Left renal pelvis (tissue), 4 donors: ENCODE data around the gene POU4F1. TPM values are rescaled to one million over a fixed set of nuclear protein-coding genes. Genes with fewer than 3 reads are reported as not detected.
"Not testable (repeated sequence)": the region's sequence is repeated elsewhere in the genome, so short reads cannot be mapped to it uniquely, and the experiment has no call there.

Experiments
- DNase-seq, 4 donors: peaks; one replicate each; pipeline ENCODE4 v3.0.0-alpha.2; 2013; ENCODE audit warnings: low read depth in 4 of 4, low spot score in 3 of 4
- polyA plus RNA-seq, 4 donors: library from polyadenylated mRNA; unstranded; fragments of 120-200 nt; gene quantifications; one replicate each; pipeline ENCODE4 v1.2.1, GENCODE V29; 2013; ENCODE audit not compliant: insufficient read length in 4 of 4

Gene POU4F1, protein sequence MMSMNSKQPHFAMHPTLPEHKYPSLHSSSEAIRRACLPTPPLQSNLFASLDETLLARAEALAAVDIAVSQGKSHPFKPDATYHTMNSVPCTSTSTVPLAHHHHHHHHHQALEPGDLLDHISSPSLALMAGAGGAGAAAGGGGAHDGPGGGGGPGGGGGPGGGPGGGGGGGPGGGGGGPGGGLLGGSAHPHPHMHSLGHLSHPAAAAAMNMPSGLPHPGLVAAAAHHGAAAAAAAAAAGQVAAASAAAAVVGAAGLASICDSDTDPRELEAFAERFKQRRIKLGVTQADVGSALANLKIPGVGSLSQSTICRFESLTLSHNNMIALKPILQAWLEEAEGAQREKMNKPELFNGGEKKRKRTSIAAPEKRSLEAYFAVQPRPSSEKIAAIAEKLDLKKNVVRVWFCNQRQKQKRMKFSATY
- polyA plus RNA-seq, result under 1 TPM in 3 of 4 donors, not detected in 1; 0.03 to 0.06 (median 0.03) TPM

DNA sequence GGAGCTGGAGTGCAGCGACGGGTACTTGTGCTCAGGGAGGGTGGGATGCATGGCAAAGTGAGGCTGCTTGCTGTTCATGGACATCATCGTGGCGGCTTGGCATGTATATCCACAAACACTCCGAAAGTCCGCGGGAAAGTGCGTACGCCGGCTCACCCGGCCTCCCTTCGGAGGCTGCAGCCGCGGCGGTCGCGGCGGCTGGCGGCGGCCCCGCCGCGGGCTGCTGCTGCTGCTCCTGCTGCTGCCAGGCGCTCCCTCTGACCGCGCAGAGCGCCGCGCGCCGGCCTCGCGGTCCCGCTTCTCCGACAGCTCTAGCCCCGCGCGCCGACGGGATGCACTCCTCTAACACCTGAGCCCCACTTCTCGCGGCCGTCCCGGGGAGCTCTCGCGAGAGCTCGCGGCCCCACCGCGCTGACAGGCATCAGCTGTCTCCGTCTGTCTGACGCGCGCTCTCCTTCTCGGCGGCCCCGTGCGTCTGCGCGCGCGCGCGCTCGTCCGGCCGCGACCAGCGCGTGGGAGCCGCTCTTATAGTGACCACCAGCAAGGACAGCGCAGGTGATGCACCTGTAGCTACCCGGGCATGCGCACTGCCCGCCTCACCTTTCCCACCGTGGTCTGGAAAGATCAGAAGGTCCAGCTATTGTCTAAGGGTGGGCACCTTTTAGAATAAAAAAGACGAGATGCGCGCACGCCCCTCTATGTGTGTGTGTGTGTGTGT, at the start of gene POU4F1:
TSS of gene POU4F1 (minus strand) at position 313 of the 718 bp plus-strand sequence. CDS start at position 87, 226 bp downstream.
- DNase-seq, result no peak

DNA sequence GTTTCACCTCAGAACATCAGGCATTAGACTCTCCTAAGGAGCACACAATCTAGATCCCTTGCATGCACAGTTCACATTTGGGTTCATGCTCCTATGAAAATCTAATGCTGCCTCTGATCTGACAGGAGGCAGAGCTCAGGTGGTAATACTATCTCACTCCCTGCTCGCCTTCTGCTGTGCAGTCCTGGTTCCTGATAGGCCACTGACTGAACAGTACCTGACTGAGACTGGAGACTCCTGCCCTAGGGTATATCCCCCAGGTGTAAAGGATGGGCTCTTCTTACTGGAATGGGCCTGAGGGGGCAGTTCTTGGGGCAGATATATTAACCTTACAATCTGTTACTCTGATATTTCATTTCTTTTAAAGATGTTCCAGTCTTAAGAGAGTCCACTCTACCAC, 49.3 kb upstream of the POU4F1 start:
- no peak for DNase-seq

- DNase-seq, result no peak
Measured at GRCh38 chr13:78650717-78651083, 47.3 kb upstream of the POU4F1 start.

GRCh38 chr13:78649997-78650716, 46.8 kb upstream of the POU4F1 start:
- DNase-seq, result no peak

- DNase-seq, result not testable (repeated sequence)
Measured at GRCh38 chr13:78647109-78647678, 43.8 kb upstream of the POU4F1 start.

DNA sequence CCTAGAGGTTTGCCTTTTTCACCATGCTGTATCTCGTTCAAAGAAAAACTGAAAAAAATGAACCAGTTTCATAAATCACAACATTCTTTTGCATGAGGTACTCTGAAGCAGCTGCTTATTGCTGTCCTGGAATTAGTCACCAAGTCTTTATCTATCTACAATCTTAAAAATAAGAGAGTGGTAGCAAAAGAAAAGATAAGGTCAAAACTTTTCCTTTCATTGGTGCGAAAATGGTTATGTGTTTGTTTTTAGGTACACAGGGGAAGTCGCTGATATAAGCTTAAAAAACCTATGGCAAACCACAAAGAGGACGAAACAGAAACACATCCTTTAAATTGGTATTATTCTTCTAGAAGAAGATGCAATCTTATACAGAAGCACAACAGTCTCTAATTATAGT, 34.9 kb upstream of the POU4F1 start:
- no peak for DNase-seq

GRCh38 chr13:78636495-78636894, 33.1 kb upstream of the POU4F1 start:
- no peak for DNase-seq

DNA sequence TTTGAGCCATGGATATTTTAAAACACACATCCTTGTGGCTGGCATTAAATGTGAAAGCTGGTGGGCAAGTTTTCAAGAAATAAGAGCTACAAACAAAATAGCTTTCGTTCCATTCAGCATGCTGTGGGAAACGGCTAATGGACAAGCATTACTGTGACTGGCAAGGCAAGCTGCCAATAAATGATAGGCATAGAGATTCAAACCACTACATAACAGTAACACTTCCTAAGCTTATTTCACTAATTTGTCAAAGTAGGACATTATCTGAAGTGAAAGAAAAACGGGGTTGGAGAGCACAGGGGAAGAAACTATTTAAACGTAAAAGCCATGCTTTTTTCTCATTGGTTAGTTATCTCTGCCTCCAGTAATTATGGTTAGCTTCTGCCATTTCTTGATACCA, 29.6 kb upstream of the POU4F1 start:
- no peak for DNase-seq

- DNase-seq, result no peak
Measured at GRCh38 chr13:78631077-78631476, 27.7 kb upstream of the POU4F1 start.

DNA sequence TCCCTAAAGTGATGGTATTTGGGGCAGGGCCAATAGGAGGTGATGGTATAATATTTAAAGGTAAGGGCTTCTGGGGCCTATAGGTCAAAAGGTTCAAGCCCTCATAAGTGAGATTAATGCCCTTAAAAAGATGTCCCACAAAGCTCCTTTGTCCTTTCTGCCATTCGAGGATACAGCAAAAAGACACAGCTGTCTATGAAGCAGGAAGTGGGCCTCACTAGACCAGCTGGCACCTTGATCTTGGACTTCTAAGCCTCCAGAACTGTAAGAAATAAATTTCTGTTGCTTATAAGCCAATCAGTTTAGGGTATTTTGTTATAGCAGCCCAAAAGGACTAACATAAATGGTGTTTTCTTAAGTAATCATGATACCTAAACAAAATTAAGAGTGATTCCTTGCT, 27.2 kb upstream of the POU4F1 start:
- DNase-seq, result no peak

- DNase-seq, result no peak
Measured at GRCh38 chr13:78625384-78625783, 22.0 kb upstream of the POU4F1 start.

- no peak for DNase-seq
Measured at GRCh38 chr13:78623132-78623531, 19.8 kb upstream of the POU4F1 start.

DNA sequence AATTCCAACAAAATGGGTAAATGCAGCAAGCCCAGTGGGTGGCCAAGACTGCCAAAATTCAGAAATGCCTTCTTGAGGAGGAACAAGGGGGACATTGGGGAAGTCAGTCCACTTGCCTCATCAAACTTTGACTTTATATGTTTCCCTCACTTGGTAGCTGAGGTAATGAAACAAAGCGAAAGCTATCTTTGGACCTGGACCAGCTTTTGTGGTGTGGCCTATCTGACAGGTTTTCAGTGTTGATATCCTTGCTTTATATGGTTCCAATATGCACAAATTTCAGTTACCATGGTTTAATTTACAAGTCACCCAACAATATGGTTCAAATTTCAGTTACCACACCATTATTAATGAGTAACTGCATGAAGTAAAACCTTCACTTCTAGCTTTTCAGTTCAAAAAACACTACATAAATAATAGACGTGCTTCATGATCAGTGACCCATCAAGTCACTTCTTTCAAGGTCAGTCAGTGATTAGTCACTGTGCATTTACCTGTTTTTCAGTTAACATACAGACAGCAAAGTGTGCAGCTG, 17.7 kb upstream of the POU4F1 start:
- DNase-seq, result no peak

DNA sequence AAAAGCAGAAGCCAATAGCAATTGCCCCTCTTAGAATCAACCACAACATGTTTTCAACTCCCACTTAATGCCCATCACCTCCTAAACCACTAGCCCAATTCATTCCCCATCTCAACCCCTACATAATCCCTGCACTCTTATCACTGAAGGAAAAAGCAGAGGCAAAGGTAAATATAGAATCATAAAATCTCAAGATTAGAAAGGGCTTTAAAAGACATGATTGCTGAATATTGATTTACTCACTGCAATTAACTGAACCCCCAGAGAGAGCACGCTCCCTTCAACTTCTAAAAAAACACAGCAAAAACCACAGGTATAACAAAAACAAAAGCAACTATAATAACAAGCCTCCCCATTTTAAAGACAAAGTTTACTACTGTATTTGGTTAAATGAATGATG, 15.1 kb upstream of the POU4F1 start:
- DNase-seq, result no peak

- DNase-seq, result no peak
Measured at GRCh38 chr13:78611040-78611439, 7.7 kb upstream of the POU4F1 start.

DNA sequence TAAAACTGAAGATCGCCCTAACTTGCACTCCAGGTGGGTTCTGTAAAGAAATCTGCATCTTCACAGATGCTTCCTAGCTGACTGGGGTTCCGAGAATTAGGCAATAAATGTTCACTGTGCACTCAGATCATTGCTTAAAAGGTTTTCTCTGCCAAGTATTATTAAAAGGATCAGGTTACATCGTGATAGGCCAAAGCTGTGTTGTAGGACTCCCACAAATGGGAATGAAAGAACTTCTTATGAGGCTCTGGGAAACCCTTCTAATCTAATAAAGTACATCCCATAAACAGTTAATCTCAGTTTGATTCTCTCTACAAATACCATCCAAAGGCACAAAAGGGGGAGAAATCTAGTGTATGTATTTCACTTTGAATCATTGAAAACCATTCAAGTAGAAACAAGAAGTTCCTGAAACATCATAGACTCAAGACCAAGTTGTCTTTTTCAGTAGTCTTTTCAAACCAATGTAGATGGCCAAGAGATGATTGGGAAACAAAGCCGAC, 7.1 kb upstream of the POU4F1 start:
- no peak for DNase-seq

DNA sequence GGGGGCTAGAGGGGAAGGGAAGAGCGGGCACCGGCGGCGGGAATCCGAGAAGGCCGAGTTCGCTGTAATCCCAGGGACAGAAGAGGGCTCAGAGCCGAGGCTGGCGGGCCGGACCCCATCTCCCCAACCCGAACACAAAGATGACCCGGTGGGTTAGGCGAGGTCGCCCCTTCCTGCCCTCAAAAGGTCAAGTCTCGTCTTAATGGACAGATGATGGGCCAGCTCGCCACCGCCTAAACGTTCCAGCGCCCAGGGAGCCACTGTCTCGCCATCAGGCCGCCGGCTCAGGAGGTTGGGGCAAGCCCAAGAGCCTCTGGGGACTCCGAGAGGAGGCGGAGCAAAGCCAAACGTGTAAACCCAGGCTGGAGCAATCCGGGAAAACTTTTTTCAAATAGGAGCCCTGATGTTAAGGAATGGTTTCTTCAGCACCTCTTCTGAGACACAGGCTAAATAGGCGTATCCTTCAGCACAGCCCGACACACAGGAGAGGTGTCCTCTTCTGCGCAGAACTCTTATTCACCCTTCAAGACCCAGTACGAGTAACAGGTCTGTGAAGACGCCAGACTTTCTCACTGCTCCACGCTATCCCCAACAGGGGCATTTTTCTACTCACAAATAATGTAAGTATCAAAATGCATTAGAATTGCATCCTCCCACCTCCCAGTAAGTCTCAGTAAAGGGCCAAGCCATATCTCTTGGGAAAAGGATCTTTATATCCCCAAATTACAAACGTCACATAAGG, 6.3 kb upstream of the POU4F1 start:
- no peak for DNase-seq

DNA sequence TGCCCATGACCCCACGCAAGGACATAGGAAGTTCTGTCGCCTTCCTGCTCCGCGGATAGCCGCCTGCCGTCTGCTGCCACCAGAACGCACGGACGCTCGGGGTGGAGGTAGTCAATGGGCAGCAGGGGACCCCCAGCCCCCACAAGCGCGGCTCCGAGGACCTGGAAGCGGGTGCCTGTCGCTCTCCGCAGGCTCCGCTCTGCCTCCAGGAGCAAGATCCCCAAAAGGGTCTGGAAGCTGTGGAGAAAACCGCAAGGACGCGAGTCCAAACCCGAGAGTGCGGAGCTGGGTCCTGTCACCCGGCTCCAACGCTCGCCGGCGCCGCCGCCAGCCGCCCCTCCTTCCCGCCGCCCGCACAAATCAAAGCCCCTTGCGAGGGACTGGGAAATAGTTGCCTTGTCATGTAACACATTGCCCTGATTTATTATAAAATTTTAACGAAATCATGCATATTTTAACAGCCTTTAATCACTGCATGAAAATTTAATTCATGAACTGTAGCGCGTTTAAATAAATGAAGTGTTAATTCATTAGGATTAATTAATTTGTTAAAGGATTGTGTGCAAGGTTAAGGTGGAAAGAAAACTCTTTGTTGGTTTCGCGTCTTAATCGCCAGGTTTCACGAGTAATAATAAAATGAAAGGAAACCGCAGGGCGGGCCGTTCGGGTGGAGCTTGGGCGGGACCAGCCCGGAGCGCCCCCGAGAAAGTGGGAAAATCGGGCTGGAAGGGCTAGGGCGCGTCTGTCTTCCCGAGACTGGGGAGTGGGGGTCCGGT, 5.5 kb upstream of the POU4F1 start:
- DNase-seq, result no peak

DNA sequence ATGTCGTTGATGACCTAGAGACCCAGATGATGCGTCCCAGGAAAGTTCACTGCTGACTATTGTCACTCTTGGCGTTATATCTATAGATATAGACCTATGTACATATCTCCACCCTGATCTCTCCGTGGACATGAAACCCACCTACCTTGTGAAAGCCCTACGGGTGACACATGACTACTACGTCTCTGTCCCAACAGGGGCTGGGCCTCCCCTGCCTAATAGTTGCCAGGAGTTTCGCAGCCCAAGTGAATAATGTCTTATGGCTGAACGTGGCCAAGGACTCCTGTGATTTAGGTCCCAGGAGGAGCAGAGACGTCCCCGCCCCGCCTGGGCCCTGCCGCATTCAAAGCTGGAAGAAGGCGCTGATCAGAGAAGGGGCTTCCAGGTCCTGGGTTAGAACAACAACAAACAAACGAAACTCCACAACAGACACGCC, 4.9 kb upstream of the POU4F1 start:
- DNase-seq, result no peak
